A172 (cell line): ENCODE results near the gene STKLD1. TPM values are rescaled to one million over a fixed set of nuclear protein-coding genes. Genes with fewer than 3 reads are reported as not detected.
"Not testable (repeated sequence)": the region's sequence is repeated elsewhere in the genome, so short reads cannot be mapped to it uniquely, and the experiment has no call there.

Experiments used
- DNase-seq: peaks from one replicate; pipeline ENCODE4 v3.0.0-alpha.2; 2015; ENCODE audit warnings: low spot score
- total RNA-seq: library from RNA; depleted of rRNA; stranded (reverse); fragments of >200 nt; shearing (Covaris generic); gene quantifications from 2 replicates; pipeline ENCODE4 v1.2.3, GENCODE V29; 2014; rRNA removed

The STKLD1 gene
- 0.91 and 1.4 TPM in 2 replicates for total RNA-seq

GRCh38 chr9:133375724-133376654 lies at the start of gene STKLD1, which contains the start of gene SURF4:
Gene STKLD1, plus strand, starts transcription at chr9:133376366. Its CDS starts 108 bp downstream, at chr9:133376474.
Gene SURF4, minus strand, starts transcription at chr9:133376060. Its CDS starts 91 bp downstream, at chr9:133375969.
- peak; percentile 87 for DNase-seq

- DNase-seq, result not testable (repeated sequence)
Observed at GRCh38 chr9:133327021-133327420, 49.1 kb upstream of the STKLD1 start.

DNA sequence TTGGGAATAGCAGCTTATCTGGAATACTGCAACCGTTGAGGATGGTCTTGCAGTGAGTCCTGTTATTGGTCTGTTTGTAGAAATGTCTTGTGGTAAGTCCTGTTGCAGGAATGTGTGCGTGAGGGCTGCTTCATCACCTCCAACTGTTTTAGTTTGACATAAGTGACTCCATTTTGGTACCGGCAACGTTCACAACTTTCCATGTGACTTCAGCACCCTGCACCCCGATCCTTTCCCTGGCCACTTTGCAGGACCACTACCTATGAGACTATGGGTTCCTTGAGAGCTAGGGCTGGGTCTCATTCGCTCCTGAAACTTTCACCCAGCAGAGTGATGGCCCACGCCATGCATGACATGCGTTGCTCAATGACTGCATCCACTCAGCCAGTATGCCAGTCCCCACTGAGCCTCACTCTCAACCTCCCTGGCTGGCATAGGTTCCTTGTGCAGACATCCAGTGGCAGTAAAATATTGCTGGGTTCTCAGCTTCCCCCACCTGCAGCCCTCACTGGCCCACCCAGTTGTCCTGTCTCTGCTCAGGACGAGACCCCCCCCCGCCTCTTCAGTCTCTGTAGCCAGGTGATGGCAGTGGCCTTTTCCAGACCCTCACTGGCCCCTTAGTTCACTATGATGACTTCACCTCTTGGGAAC lies 48.2 kb upstream of the STKLD1 start:
- DNase-seq, result no peak

- peak; percentile 38 for DNase-seq
Observed at GRCh38 chr9:133329306-133330156, 46.6 kb upstream of the STKLD1 start.

DNA sequence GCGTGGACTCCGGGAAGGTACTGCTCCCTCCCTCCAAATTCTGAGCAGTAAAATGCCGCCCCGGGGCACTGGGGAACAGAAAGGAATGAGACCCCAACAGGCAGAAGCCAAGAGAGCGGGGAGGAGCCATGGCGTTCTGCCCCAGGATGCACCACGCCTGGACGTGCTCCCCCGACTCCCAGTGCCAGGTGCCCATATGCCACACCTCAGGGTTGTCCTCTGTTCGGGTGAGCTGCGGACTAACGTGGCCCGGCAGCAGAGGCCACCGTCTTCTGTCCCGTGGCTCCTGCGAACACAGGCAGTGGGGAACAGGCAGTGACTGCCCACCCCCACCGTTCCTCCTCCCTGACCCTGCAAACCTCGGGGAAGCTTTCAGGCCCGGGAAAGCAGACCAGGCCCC lies 44.9 kb upstream of the STKLD1 start:
- no peak for DNase-seq

DNA sequence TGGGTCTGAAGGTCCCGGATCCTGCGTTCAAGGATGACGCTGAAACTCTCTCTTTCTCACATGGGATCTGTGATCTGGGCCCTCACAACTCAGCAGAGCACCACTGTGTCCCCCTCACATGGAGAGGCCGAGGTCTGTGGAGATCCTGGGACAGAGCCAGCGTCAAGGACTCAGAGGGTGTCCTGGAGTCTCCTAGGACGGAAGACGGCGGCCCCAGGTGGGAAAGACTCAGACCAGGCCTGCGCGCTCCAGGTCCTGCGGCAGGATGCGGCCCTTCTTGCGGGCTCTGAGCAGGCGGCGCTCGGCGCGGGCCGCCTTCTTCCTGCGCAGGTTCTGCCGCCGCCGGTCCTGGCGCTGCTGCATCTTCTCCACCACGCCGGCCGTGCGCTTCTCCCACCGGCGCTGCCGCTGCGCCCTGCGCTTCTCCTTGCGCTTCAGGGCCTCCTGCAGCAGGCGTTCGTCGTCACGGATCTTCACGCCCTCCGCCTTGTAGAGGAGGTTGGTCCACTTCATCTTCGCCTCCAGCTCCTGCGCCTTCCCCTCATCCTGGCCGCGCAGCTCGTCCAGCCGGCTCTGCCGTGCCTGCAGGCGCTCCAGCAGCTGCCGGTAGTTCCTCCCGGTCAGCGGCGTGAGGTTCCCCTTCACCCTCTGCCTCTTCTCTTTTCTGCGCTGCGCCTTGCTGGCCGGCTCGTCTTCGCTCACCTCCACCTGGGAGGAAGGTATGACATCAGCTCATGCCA lies 44.4 kb upstream of the STKLD1 start:
- DNase-seq, result no peak

GRCh38 chr9:133332381-133332730 lies 43.8 kb upstream of the STKLD1 start:
- no peak for DNase-seq

DNA sequence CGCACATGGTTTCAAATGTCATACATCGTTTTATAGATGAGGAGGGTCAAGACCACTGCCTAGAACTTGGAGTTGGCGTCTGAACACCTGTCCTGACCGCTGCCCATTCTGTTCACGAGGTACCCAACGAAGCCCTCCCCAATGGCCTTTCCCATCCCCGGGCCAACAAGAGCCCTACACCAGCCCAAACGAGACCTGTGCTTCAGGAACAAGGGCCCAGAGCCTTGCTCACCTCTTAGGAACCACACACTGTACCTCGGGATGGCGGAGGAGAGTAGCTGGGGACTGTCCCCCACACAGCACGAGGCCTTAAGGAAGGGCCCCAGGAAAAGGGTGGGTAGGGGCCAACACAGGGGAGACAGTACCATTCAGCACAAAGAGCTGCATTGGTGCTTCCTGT lies 43.2 kb upstream of the STKLD1 start:
- DNase-seq, result no peak

DNA sequence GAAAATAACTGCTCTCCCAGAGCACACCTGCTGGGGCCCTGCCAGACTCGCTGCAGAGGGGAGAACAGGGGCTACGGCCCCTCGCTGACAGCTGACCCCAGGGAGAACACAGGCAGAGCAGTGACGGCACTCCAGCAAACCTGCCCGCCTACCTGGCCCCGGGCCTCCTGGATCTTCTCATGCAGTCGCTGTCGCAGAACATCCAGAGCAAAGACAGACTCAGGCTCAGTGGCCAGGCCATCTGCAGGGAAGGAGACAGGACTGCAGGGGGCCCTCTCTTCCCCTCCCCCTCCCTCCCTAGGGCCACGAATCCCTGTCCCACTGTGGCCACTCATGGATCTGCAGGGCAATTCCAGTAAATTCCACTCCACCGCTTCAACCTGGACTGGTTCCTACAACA lies 42.6 kb upstream of the STKLD1 start:
- no peak for DNase-seq

GRCh38 chr9:133334161-133334560 lies 42.0 kb upstream of the STKLD1 start:
- DNase-seq, result no peak

DNA sequence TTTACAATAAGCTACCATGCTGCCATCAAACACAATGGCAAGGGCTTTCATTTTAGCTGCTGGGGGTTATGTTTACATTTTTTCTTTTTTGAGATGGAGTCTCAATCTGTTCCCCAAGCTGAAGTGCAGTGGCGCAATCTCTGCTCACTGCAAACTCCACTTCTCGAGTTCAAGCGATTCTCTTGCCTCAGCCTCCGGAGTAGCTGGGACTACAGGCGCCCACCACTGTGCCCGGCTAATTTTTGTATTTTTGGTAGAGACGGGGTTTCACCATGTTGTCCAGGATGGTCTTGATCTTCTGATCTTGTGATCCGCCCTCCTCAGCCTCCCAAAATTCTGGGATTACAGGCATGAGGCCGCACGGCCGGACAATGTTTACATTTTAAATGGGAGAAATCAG lies 41.3 kb upstream of the STKLD1 start:
- not testable (repeated sequence) for DNase-seq

GRCh38 chr9:133335924-133336811 lies 40.0 kb upstream of the STKLD1 start, which contains the start of gene SURF6:
Gene SURF6, minus strand, starts transcription at chr9:133336188. Its CDS starts 56 bp downstream, at chr9:133336132.
- DNase-seq, result peak; percentile 80

GRCh38 chr9:133339641-133340040 lies 36.5 kb upstream of the STKLD1 start:
- DNase-seq, result no peak

- DNase-seq, result no peak
Observed at GRCh38 chr9:133340256-133340655, 35.9 kb upstream of the STKLD1 start.

DNA sequence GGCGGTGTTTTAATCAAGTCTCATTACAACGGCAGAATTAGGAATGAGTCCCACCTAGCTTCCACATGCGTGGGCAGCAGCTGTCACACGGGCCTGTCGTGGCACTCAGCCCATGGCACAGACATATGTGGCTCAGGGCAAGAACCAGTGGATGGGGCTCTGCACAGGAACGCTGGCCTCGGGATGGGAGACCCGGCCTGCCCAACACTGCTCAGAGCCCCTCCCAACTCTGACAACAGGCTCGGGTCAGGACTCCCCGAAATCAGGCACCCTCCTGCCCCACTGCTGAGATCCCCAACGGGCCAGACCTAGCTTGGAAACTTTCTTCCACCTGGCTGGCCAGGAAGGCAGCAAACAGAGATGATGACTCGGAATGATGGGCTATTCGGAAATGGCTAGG lies 35.2 kb upstream of the STKLD1 start:
- no peak for DNase-seq

DNA sequence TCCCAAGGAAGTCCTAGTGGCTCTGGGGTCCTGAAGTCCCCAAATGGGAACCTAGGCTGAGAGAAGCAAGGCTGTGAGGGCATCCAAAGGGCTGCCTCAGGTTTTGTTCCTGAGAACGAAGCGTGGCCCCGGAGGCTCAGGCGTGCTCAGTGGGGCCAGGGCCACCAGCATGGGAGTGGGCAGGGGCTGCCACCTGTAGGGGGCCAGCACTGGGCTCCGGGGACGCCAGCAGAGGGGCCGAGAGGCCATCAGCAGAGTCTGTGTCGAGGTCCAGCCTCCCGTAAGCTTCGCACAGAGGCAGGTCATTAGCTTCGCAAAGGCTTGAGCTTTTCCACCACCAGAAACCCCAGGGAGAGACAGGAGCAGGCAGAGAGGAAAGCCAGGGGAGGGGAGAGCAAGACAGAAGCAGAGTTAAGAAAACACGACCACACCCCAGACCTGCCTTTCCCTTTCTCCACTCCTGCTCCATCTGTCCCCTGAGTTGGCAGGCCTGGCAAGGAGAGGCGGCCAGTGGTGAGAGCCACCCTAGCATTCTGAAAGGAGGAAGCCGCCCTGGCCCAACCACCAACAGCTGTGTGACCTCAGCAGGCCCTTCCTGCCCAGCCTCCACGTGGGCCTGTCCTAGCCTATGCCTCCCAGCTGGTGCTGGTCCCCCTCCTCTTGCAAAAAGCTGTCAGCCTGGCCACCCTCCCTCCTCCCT lies 34.6 kb upstream of the STKLD1 start:
- DNase-seq, result no peak

DNA sequence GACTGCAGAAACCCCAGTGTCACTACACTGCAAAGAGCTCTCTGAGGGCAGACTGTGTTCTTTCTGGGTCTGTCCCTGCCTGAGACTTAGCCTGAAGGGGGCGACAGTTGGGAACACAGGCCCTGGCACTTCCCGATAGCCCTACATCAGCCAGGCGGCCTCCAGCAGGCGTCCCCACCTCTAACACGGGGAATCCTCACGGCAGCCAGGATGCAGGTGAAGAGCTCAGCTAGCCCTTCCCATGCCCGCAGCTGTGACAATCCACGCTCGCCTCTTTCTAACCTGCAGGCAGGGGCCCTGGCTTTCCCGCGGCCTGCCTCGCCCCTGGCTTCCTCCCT lies 34.1 kb upstream of the STKLD1 start:
- DNase-seq, result no peak

- DNase-seq, result no peak
Observed at GRCh38 chr9:133342570-133342969, 33.6 kb upstream of the STKLD1 start.

DNA sequence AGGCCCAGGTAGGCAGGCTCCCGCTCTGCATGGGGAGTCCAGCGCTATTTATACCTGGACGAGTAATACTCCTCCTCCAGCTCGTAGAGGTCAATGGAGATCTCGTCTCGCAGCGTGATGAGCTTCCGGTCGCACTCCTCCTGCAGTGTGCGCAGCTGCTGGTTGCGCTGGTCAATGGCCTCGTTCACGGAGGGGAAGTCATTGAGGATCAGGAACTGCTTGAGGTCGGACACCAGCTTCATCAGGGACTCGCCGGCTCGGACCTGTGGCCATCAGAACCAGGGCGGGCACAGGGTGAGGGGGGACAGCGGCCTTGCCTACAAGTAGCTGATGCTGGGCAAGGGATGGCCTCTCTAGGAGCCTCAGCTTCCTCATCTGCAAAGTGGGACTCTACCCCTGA lies 32.1 kb upstream of the STKLD1 start:
- no peak for DNase-seq

DNA sequence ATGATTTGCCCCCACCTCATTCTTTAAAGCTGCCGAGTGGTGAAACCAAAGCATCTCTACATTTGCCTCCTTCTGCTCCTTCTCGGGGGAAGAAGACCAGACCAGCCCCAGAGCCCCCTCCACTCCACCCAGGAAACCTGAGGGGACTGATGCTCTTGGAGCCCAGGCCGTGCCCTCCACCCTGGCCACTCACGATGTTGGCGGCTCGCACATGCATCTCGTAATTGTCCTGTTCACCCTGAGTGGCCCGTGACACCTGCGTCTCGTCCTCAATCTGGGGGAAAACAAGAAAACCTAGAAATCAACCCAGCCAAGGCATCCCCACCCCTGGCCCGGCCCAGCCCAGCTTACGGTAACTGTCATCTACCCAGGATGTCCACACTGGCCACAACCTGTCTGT lies 31.2 kb upstream of the STKLD1 start:
- no peak for DNase-seq
